Measurements from ENCODE around the gene IL17REL.

IL17REL gene

GRCh38 chr22:50009765-50010675 is 2.5 kb downstream of the IL17REL start:
- no peak for TF ChIP-seq GATA2 (IDR thresholded peaks at IDR 0.05; ENCODE audit: low read depth, low read length)

DNA sequence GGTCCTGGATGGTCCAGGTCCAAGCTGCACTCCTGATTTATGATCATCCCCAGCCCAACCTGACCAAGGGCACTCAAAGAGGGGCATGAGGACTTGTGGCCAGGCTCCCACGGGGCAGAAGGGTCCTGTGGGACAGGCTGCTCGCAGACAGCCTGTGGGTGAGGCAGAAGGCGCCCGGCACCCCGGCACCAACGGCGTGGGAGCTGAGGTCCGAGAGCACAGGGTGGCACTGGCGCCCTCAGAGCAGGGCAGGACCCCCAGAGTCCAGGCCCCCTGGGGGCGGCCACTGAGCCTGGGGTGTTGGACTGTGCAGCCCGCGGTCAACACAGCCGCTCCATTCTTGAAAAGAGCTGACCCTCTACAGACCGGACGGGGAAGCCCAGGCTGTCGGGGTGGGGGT is 3.3 kb downstream of the IL17REL start:
- TF ChIP-seq GATA2 (IDR thresholded peaks at IDR 0.05; ENCODE audit: low read depth, low read length) (no peak), GATA3 (IDR thresholded peaks at IDR 0.05; ENCODE audit: low read depth, low read length) (no peak)

DNA sequence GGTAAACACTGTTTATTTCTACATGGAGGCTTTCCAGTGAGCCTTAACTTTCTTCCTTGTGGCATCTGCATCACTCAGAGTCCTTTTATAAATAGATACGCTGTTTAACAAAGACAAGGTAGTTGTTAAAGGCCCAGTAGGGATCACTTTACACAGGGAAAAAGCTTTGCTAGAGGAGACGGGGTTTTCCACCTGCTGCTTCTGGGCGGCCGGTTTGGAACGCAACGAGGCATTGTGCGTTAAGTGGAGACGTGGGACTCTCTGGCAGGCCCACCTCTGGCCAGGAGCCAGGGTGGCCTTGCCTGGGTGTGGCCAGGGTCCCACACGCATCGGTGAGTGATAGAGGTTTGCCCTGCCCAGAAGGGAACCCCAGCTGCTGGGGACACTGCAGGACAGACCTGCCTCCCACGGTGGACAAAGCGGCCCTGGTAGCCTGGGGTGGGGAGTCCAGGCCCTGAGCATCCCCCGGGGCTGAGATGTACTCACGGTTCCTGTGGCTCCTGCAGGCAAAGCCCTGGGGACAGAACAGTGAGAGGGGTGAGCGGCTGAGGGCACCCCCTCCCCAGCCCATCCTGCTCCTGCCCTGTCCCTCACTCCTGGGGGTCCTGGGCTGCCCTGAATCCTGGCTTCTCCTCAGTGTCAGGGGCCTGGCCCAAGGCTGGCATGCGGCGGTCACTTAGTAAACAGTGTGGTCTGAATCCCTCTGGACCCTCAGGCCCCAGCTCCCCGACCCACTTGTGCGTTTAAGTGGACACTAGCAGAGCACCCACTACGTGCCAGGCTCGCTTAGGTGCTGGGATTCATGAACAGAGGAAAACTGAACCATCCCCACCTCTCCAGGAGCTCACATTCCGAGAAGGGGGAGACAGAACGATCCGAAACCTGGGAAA is 4.2 kb downstream of the IL17REL start:
- TF ChIP-seq GATA2 (IDR thresholded peaks at IDR 0.05; ENCODE audit: low read depth, low read length) (no peak), GATA3 (IDR thresholded peaks at IDR 0.05; ENCODE audit: low read depth, low read length) (no peak)

- TF ChIP-seq GATA3 (IDR thresholded peaks at IDR 0.05; ENCODE audit: low read depth, low read length) (no peak), GATA2 (IDR thresholded peaks at IDR 0.05; ENCODE audit: low read depth, low read length) (no peak)
Measured at GRCh38 chr22:50007057-50007511, 5.5 kb downstream of the IL17REL start.

- TF ChIP-seq GATA2 (IDR thresholded peaks at IDR 0.05; ENCODE audit: low read depth, low read length) (no peak), GATA3 (IDR thresholded peaks at IDR 0.05; ENCODE audit: low read depth, low read length) (no peak)
Measured at GRCh38 chr22:50004918-50005317, 7.6 kb downstream of the IL17REL start.

- no peak for TF ChIP-seq GATA3 (IDR thresholded peaks at IDR 0.05; ENCODE audit: low read depth, low read length)
- TF ChIP-seq GATA2 (IDR thresholded peaks at IDR 0.05; ENCODE audit: low read depth, low read length): no peak
Measured at GRCh38 chr22:50002791-50003190, 9.8 kb downstream of the IL17REL start.

GRCh38 chr22:50001388-50002231 is 11.0 kb downstream of the IL17REL start:
- TF ChIP-seq GATA2 (IDR thresholded peaks at IDR 0.05; ENCODE audit: low read depth, low read length): no peak

DNA sequence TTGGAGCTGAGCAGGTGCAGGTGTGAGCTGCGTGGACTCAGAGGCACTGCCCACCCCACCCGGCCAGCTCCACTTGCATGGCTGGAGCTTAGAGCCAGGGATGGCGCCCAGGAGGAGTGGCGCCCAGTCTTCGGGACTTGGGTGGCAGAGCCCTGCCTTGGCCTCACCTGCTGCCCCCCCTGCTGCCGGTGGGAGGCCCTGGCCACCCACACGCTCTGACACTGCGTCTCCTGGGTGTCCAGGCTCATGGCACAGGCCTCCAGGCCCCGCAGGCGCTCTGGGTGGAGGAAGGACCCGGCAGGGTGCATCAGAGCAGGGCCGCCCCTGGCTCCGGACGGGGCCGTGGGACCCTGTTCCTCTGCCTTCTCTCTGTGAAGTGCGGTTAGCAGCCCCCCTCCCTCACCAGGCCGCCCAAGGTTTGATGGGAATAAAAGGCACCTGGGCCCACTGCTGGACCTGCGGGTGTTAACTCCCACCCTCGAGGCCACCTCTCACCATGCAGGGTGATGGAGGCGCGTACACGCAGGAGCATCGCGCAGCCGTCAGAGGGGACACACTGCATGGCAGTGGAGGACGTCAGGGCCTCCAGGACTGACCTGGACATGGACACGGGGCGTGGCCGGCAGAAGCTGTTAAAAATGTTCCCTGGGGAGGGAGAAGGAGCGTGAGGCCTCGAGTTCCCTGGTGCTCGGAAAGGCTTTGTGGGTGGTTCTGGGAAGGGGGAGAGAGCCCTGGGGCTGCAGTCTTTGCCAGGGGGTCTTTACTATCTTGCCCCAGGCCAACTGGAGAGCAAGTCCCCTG is 11.8 kb downstream of the IL17REL start:
- no peak for TF ChIP-seq GATA3 (IDR thresholded peaks at IDR 0.05; ENCODE audit: low read depth, low read length)
- no peak for TF ChIP-seq GATA2 (IDR thresholded peaks at IDR 0.05; ENCODE audit: low read depth, low read length)

GRCh38 chr22:49999946-50000586 is 12.5 kb downstream of the IL17REL start:
- no peak for TF ChIP-seq GATA2 (IDR thresholded peaks at IDR 0.05; ENCODE audit: low read depth, low read length)
- no peak for TF ChIP-seq GATA3 (IDR thresholded peaks at IDR 0.05; ENCODE audit: low read depth, low read length)

GRCh38 chr22:49999063-49999945 is 13.3 kb downstream of the IL17REL start:
- TF ChIP-seq GATA2 (IDR thresholded peaks at IDR 0.05; ENCODE audit: low read depth, low read length) (no peak), GATA3 (IDR thresholded peaks at IDR 0.05; ENCODE audit: low read depth, low read length) (no peak)

DNA sequence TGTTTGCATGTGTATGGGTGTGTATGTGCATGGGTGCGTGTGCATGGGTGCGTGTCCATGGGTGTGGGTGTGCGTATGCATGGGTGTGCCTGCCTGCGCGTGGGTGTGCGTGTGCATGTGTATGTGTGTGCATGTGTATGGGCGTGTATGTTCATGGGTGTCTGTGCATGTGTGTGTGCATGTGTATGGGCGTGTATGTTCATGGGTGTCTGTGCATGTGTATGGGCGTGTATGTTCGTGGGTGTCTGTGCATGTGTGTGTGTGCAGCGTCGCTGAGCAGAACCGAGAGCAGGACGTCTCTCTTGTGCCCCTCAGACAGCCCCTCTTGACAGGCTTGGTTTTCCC is 13.9 kb downstream of the IL17REL start:
- TF ChIP-seq GATA2 (IDR thresholded peaks at IDR 0.05; ENCODE audit: low read depth, low read length): no peak

Measured in SH-SY5Y (cell line).